Astrocyte (in vitro differentiated cells and primary cell): Measurements from ENCODE around the gene TMEM60.

Experiments
- EZH2 ChIP-seq: IDR thresholded peaks from 2 replicates; pipeline ENCODE4 v1.6.1; 2012; ENCODE audit warnings: mild to moderate bottlenecking, low read length, inconsistent platforms; ENCODE audit not compliant: insufficient read depth
- TF ChIP-seq, protein P1 (sequence below): IDR thresholded peaks from 2 replicates; pipeline ENCODE4 v1.5.1; 2011; ENCODE audit warnings: low read depth, mild to moderate bottlenecking, inconsistent platforms, low read length, moderate library complexity; ENCODE audit not compliant: insufficient read depth

DNA sequence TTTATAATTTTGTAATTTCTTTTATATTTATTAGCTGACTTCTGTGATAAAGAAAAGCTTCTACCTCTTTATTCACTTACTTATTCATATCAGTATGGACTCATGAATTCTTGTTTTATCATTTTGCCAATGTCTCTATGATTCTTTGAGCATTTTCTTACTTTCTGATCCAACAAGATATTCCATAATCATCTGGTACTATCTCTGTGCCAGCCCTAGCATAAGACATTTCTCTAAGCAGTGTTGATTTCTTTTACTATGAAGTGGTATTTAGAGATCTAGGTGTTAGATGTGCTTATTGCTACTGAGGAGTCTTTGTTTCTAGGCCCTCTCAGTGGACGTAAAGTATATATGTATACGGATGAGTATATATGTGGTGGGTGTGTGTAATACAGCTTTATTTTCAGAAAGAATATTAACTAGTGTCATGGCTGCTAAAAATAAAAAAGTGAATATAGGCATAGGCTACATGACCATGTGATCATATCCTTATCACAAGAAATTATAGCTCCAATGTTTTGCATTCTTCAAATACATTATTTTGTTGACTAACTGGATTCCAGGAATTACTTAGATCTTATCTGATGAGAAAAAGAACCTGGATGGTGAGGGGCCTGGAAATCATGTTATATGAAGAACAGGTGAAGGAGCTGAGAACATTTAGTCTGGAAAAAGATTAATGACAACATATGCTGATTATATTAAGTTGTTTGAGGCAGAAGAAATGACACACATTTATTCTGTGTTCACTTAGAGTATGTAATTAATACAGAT is 13.5 kb upstream of the TMEM60 start:
- no peak for TF ChIP-seq EZH2
- TF ChIP-seq, protein P1, sequence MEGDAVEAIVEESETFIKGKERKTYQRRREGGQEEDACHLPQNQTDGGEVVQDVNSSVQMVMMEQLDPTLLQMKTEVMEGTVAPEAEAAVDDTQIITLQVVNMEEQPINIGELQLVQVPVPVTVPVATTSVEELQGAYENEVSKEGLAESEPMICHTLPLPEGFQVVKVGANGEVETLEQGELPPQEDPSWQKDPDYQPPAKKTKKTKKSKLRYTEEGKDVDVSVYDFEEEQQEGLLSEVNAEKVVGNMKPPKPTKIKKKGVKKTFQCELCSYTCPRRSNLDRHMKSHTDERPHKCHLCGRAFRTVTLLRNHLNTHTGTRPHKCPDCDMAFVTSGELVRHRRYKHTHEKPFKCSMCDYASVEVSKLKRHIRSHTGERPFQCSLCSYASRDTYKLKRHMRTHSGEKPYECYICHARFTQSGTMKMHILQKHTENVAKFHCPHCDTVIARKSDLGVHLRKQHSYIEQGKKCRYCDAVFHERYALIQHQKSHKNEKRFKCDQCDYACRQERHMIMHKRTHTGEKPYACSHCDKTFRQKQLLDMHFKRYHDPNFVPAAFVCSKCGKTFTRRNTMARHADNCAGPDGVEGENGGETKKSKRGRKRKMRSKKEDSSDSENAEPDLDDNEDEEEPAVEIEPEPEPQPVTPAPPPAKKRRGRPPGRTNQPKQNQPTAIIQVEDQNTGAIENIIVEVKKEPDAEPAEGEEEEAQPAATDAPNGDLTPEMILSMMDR, result no peak
